ENCODE results near the gene UGT1A5. TPM values are rescaled to one million over a fixed set of nuclear protein-coding genes. Genes with fewer than 3 reads are reported as not detected.
A peak's percentile ranks its signal among the peaks of the same experiment; 100 is the strongest.
"Not testable (repeated sequence)": the region's sequence is repeated elsewhere in the genome, so short reads cannot be mapped to it uniquely, and the experiment has no call there.

UGT1A5 gene
- total RNA-seq, 2 donors from 2014 or later, result 2.1 to 3.7 TPM

DNA sequence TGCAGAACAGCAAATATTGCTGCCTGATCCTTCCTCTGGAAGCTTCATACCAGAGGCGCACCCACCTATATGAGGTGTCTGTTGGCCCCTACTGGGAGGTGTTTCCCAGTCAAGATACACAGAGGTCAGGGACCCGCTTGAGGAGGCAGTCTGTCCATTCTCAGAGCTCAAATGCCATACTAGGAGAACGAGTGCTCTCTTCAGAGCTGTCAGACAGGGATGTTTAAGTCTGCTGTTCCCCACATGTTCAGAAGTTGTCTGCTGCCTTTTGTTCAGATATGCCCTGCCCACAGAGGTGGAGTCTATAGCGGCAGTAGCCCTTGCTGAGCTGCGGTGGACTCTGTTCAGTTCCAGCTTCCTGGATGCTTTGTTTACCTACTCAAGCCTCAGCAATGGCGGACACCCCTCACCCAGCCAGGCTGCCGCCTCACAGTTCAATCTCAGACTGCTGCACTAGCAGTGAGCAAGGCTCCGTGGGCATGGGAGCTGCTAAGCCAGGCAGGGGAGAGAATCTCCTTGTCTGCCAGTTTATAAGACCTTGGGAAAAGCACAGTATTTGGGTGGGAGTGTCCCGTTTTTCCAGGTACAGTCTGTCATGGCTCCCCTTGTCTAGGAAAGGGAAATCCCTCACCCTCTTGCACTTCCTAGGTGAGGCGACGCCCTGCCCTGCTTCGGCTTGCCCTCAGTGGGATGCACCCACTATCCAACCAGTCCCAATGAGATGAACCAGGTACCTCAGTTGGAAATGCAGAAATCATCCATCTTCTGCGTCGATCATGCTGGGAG is 24.4 kb downstream of the UGT1A5 start:
- DNase-seq; intact Hi-C loops (cut with DNase I, micrococcal nuclease): not testable (repeated sequence)
- peak; percentile 56 for ATAC-seq

DNA sequence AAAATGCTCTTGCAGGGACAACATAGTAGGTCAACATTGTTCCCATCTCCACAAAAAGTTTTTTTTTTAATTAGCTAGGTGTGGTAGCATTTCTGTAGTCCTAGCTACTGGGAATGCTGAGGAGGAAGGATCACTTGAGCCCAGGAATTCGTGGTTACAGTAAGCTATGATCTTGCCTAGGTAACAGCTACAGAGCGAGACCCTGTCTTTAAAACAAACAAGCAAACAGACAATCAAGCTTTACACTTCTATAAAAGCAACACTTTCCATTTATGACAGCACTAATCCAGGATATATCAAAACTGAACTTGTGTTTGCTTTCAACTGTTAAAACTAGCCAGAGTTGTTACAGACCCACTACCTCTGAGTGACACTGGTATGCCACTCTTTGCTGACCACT is 28.2 kb downstream of the UGT1A5 start:
- intact Hi-C loops (cut with DNase I, micrococcal nuclease), result no loop called here
- peak; percentile 58 for ATAC-seq
- no peak for DNase-seq

DNA sequence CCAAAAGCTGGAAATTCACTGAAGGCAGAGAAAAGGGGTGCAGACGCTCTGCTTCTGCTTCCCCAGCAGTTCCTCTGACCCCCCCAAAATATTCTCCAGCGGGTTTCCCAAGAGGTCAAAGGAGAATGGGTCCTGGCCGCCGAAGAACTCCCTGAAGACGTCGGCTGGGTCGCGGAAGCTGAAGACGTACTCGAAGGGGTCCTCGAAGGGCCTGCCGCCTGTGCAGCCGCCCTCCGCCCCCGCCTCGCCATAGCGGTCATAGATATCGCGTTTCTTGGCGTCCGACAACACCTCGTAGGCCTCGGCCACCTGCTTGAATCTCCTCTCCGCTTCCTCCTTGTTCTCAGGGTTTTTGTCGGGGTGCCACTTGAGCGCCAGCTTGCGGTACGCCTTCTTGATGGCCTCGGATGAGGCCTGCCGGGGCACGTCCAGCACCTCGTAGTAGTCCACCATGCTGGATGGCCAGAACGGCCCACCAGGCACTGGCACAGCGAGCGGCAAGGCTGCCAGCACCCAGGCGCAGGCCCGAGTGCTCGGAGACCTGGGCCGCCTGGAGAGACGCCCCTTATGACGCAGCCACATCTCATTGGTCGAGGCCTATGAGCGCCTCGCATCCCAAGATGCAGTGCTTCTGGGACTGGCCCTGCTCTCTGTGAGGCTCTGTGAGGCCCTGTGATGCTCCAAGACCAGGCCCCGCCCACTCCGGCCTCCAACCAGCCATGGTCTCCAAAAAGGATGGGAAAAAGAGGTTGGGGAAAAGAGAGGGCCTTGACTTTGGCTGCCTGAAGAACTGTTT is 31.0 kb downstream of the UGT1A5 start:
- ATAC-seq (no peak), DNase-seq (no peak)
- intact Hi-C loops (cut with DNase I, micrococcal nuclease), result no loop called here

DNA sequence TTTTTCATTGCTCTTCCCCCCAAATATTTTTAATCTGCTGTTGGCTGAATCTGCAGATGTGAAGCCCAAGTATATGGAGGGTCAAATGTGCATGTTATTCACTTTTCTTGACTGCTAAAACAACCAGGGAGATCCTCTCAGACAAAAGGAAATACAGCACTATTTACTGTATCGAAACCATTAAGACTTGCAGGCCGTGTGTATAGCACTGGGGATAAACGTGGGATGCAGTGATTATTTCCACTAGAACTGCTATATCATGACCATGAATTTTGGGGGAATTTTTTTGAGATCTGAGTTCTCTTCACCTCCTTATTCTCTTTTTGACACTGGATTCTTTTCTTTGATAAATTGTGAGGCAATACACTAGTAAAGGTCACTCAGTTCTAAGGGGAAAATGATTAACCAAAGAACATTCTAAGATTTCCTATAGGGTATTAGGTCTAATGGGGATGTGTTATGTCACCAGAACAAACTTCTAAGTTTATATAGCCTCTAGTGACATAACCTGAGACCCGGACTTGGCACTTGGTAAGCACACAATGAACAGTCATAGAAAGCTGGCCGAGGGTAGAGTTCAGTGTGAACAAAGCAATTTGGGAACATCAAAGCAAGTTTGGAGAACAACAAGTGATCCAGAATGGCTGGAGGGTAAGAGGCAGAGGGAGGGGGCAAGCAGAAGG is 32.5 kb downstream of the UGT1A5 start:
- intact Hi-C loops (cut with DNase I, micrococcal nuclease), result no loop called here
- ATAC-seq (peak; percentile 50), DNase-seq (no peak)

DNA sequence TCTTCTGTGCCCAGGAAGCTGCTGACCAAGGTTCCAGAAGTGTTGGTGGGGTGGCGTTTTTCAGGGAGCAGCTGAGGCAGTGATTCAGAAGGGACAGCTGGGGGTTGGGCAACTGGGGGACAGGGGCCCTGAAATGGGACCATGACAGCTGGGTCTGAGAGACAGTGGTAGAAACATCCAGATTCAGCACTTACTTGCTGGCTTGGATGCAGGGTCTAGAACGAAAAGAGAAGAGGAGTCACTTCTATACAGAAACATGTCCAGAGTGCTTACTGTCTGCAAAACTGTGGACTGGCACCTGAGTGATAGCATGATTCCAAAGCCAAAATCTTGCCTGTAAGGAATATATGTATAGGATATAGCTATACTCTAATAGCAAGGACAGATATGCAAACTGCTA is 33.1 kb downstream of the UGT1A5 start:
- DNase-seq; intact Hi-C loops (cut with DNase I, micrococcal nuclease); ATAC-seq: not testable (repeated sequence)

DNA sequence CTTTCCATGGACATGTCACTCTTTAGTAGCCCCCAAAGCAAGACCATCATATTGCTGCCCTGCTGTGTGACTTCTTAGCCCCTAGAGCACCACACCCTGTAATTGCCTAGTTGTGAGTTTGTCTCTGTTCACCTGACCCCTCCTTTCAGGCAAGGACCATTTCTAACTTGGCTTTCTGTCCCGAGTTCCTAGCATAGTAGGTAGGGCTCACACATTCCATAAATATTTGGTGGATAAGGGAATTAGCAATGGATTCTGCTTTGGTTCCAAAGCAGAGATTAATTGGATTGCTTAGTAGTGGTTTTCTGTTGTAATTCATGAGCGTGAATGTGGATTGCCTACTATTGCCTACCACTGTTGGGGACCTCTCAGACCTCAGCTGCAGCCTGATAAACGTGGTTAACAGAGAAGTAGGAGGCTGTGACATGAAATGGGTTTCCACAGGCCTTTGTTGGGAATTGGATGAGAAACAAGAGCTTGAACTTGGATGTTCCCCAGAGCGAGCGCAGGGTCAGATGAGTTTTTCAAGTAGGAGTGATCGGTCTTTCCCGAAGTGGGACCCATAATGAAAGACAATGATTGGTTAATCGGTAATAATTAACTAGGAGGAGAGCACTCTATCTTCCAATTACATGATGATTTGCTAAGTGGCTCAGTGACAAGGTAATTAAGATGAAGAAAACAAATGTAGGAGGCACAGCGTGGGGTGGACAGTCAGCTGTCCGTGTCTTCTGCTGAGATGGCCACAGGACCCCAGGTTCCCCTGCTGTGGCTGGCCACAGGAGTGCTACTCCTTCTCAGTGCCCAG is 34.0 kb downstream of the UGT1A5 start:
- DNase-seq (no peak), ATAC-seq (no peak)
- intact Hi-C loops (cut with DNase I, micrococcal nuclease), result no loop called here

GRCh38 chr2:233747283-233747544 is 34.5 kb downstream of the UGT1A5 start:
- no peak for DNase-seq
- ATAC-seq, result no peak
- intact Hi-C loops (cut with DNase I, micrococcal nuclease), result no loop called here

GRCh38 chr2:233750689-233751088 is 38.0 kb downstream of the UGT1A5 start:
- DNase-seq; ATAC-seq; intact Hi-C loops (cut with DNase I, micrococcal nuclease): not testable (repeated sequence)

DNA sequence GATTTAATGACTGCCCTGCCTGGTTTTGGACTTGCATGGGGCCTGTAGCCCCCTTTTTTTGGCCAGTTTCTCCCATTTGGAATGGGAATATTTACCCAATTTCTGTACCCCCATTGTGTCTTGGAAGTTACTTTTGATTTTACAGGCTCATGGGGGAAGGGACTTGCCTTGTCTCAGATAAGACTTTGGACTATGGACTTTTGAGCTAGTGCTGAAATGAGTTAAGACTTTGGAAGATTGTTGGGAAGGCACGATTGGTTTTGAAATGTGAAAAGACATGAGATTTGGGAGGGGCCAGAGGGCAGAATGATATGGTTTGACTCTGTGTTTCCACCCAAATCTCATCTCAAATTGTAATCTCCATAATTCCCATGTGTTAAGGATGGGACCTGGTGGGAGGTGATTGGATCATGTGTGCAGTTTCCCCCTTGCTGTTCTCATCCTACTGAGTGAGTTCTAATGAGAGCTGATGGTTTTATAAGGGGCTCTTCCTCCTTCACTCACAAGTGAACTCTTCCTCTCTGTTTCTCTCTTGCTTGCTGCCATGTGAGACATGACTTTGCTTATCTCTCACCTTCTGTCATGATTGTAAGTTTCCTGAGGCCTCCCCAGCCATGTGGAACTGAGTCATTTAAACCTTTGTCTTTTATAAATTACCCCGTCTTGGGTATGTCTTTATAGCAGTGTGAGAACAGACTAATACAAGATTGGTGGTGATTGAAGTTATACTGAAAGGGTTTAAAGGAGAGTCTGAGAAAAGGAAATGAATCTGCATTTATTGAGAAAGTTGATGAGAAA is 38.7 kb downstream of the UGT1A5 start:
- DNase-seq; intact Hi-C loops (cut with DNase I, micrococcal nuclease): not testable (repeated sequence)
- peak; percentile 52 for ATAC-seq

DNA sequence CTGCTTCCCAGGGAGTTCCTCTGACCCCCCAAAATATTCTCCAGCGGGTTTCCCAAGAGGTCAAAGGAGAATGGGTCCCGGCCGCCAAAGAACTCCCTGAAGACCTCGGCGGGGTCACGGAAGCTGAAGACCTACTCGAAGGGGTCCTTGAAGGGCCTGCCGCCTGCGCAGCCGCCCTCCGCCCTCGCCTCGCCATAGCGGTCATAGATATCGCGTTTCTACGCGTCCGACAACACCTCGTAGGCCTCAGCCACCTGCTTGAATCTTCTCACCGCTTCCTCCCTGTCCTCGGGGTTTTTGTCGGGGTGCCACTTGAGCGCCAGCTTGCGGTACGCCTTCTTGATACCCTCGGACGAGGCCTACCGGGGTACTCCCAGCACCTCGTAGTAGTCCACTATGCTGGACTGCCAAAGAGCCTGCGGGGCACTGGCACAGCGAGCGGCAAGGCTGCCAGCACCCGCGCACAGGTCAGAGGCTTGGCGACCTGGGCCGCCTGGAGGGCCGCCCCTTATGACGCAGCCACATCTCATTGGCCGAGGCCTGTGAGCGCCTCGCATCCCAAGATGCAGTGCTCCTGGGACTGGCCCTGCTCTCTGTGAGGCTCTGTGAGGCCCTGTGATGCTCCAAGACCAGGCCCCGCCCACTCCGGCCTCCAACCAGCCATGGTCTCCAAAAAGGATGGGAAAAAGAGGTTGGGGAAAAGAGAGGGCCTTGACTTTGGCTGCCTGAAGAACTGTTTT is 42.3 kb downstream of the UGT1A5 start:
- DNase-seq (no peak), ATAC-seq (no peak)
- intact Hi-C loops (cut with DNase I, micrococcal nuclease), result no loop called here

DNA sequence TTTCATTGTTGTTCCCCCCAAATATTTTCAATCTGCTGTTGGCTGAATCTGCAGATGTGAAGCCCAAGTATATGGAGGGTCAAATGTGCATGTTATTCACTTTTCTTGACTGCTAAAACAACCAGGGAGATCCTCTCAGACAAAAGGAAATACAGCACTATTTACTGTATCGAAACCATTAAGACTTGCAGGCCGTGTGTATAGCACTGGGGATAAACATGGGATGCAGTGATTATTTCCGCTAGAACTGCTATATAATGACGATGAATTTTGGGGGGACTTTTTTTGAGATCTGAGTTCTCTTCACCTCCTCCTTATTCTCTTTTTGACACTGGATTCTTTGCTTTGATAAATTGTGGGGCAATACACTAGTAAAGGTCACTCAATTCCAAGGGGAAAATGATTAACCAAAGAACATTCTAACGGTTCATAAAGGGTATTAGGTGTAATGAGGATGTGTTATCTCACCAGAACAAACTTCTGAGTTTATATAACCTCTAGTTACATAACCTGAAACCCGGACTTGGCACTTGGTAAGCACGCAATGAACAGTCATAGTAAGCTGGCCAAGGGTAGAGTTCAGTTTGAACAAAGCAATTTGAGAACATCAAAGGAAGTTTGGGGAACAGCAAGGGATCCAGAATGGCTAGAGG is 43.8 kb downstream of the UGT1A5 start:
- intact Hi-C loops (cut with DNase I, micrococcal nuclease), result no loop called here
- peak; percentile 91 for ATAC-seq
- DNase-seq, result no peak

DNA sequence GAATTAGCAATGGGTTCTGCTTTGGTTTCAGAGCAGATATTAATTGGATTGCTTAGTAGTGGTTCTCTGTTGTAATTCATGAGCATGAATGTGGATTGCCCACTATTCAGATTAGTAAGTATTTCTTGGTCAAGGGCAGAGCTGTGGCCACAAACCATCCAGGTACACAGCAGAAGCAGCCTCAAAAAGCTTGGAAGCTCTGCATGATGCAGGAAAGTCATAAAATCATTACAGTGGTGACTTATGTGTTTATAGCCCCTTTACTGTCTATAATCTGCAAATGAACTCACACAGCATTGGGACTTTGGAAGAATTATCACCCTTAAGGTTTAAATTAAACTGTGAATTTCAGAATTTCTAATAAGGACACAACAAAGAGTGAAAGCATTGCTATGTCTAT is 45.4 kb downstream of the UGT1A5 start:
- ATAC-seq (peak; percentile 75), DNase-seq (no peak)
- intact Hi-C loops (cut with DNase I, micrococcal nuclease), result no loop called here

- intact Hi-C loops (cut with DNase I, micrococcal nuclease), result no loop called here
- ATAC-seq (no peak), DNase-seq (no peak)
Measured at GRCh38 chr2:233758849-233759248, 46.1 kb downstream of the UGT1A5 start.

- intact Hi-C loops (cut with DNase I, micrococcal nuclease), result no loop called here
- DNase-seq (no peak), ATAC-seq (peak; percentile 23)
Measured at GRCh38 chr2:233760043-233760442, 47.3 kb downstream of the UGT1A5 start, which contains the start of gene UGT1A1. Gene UGT1A1, plus strand, starts transcription at chr2:233760270. Its CDS starts 18 bp downstream, at chr2:233760288.

DNA sequence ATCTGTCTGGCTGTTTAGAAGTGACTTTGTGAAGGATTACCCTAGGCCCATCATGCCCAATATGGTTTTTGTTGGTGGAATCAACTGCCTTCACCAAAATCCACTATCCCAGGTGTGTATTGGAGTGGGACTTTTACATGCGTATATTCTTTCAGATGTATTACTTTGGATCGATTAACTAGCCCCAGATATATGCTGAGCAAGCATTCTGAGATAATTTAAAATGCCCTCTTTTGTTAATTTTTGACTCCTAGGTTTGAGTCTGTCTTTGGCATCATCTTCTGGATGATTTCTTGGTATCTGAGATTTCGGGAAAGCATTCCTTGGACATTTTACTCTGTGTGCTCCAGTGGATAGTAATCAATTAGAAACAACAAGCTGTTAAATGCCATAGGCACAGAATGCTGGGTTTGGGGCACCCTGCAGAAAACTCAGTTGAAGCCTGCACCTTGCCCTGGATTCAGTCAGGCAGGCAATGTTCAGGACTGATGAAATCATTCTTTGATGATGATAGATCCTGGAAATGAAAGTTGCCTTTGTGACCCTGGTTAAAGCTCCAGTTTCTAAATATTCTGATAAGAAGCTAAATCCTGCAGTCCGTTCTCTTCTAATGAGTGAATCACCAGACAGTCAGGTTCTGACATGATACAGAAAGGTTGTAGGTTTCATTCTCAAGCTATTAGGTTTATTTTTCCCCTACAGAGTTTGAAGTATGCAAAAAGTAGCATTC is 48.5 kb downstream of the UGT1A5 start:
- intact Hi-C loops (cut with DNase I, micrococcal nuclease), result no loop called here
- ATAC-seq (no peak), DNase-seq (no peak)

DNA sequence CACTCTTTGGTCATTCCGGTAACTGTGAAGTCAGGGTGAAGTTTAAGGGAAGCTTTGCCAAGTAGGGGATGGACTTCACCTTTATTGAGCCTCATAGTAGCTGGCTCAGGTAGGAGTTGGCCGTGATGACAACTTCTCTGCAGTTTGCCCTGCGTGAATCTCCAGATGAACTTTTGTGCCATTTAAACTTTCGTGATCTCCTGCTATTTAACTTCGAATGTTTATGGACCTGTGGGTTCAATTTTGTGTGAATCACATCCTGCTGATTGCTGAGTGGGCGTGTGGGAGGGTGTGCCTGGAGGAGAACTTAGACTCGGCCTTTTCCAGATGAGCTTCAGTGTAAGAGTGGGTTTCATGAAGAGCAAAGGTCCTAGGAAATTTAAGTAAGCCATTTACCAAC is 51.6 kb downstream of the UGT1A5 start:
- no peak for DNase-seq
- intact Hi-C loops (cut with DNase I, micrococcal nuclease), result no loop called here
- ATAC-seq, result peak; percentile 85
